H1 (cell line): ENCODE data around the gene PRIMPOL. TPM values are rescaled to one million over a fixed set of nuclear protein-coding genes. Genes with fewer than 3 reads are reported as not detected.

ENCODE experiments used
- CTCF ChIA-PET: fragments of 300-600 bp; sonication (Branson Sonifier 250); formaldehyde crosslinking; loops from one replicate; lab custom pipeline; 2021; ENCODE audit not compliant: partially characterized antibody; lab: Charles Lee
- POLR2A ChIA-PET: fragments of 300-600 bp; sonication (Branson Sonifier 250); formaldehyde crosslinking; loops from one replicate; lab custom pipeline; 2021; ENCODE audit warnings: inconsistent platforms; ENCODE audit not compliant: partially characterized antibody; lab: Charles Lee
- DNase-seq, 2 experiments: peaks; one replicate each; pipeline versions ENCODE4 v3.0.0 to v3.0.0-alpha.2; 2010 to 2022; ENCODE audit warnings: low spot score in 2 of 2, low read depth in 1 of 2, mixed read lengths in 1 of 2
- FAIRE-seq: peaks from 2 replicates; lab custom pipeline; 2011; peaks lifted over from hg19 to GRCh38; lab: Jason Lieb, UNC
- H2AFZ ChIP-seq: 2 replicates; pipeline ENCODE4 v1.8.1; 2012; ENCODE audit warnings: low read length, inconsistent platforms
- H2AK5ac ChIP-seq: 2 replicates; pipeline ENCODE4 v1.6.1; 2013; ENCODE audit warnings: low read depth, low read length
- H2BK120ac ChIP-seq: replicated peaks from 2 replicates; pipeline ENCODE3; 2013; ENCODE audit warnings: low read depth, low read length, inconsistent platforms
- H2BK12ac ChIP-seq: 2 replicates; pipeline ENCODE4 v1.6.1; 2013; ENCODE audit warnings: low read depth, low read length
- H2BK15ac ChIP-seq: 2 replicates; pipeline ENCODE4 v1.6.1; 2013; ENCODE audit warnings: low read length
- H2BK20ac ChIP-seq: 2 replicates; pipeline ENCODE4 v1.6.1; 2013; ENCODE audit warnings: low read length
- H2BK5ac ChIP-seq: 2 replicates; pipeline ENCODE4 v1.6.1; 2013; ENCODE audit warnings: low read depth, low read length
- H3K14ac ChIP-seq: 2 replicates; pipeline ENCODE4 v1.6.1; 2013; ENCODE audit warnings: inconsistent platforms; ENCODE audit not compliant: insufficient read length
- H3K18ac ChIP-seq: 2 replicates; pipeline ENCODE4 v1.6.1; 2013; ENCODE audit warnings: low read length; ENCODE audit errors: extremely low read depth
- H3K23ac ChIP-seq: 2 replicates; pipeline ENCODE4 v1.6.1; 2013; ENCODE audit warnings: inconsistent platforms; ENCODE audit not compliant: insufficient read length
- H3K23me2 ChIP-seq: 2 replicates; pipeline ENCODE4 v1.6.1; 2013; ENCODE audit warnings: low read depth, low read length
- H3K27ac ChIP-seq: 2 replicates; pipeline ENCODE4 v1.6.1; 2011; ENCODE audit warnings: low read depth, low read length, inconsistent platforms
- H3K27me3 ChIP-seq, 4 experiments: replicated peaks in 1 of 4; 1 replicate in 1 of 4; 2 replicates in 3 of 4; pipeline versions ENCODE4 v1.6.1 to v1.8.1; 2011 to 2013; ENCODE audit warnings: low read length in 3 of 4, mild to moderate bottlenecking in 3 of 4, inconsistent platforms in 2 of 4, mixed read lengths in 2 of 4, moderate library complexity in 1 of 4; ENCODE audit not compliant: control insufficient read depth in 3 of 4, insufficient read depth in 3 of 4; ENCODE audit errors: extremely low read depth in 1 of 4
- H3K36me3 ChIP-seq, 4 experiments: 2 replicates each; pipeline versions ENCODE4 v1.6.1 to v1.8.1; 2011 to 2013; ENCODE audit warnings: mild to moderate bottlenecking in 4 of 4, low read length in 3 of 4, moderate library complexity in 2 of 4, control low read depth in 1 of 4, inconsistent platforms in 1 of 4; ENCODE audit not compliant: insufficient read depth in 4 of 4, control insufficient read depth in 2 of 4
- H3K4ac ChIP-seq: replicated peaks from 2 replicates; pipeline ENCODE3; 2013; ENCODE audit warnings: low read length, low read depth, mixed read lengths, inconsistent platforms; ENCODE audit not compliant: insufficient read length
- H3K4me1 ChIP-seq, 4 experiments: replicated peaks in 1 of 4; 1 replicate in 1 of 4; 2 replicates in 3 of 4; pipeline versions ENCODE4 v1.6.1 to v1.8.1; 2011 to 2013; ENCODE audit warnings: low read length in 3 of 4, inconsistent platforms in 2 of 4, mixed read lengths in 1 of 4; ENCODE audit not compliant: insufficient read depth in 4 of 4, control insufficient read depth in 3 of 4
- H3K4me2 ChIP-seq, 2 experiments: 2 replicates each; pipeline versions ENCODE4 v1.6.1 to v1.8.1; 2011 to 2013; ENCODE audit warnings: low read depth in 2 of 2, low read length in 2 of 2, control low read depth in 1 of 2, inconsistent platforms in 1 of 2, mild to moderate bottlenecking in 1 of 2; ENCODE audit not compliant: insufficient read depth in 1 of 2
- H3K4me3 ChIP-seq, 4 experiments: fragments of 200-600, 300-600 bp in 1 of 4; sonication (generic), shearing (Covaris generic), sonication (Bioruptor Twin) in 1 of 4; 2 replicates each; pipeline versions ENCODE4 v1.5.1 to v1.8.1; 2011 to 2016; ENCODE audit warnings: low read length in 4 of 4, low read depth in 3 of 4, control low read depth in 2 of 4, inconsistent platforms in 2 of 4, mild to moderate bottlenecking in 2 of 4, mixed read lengths in 1 of 4, moderate library complexity in 1 of 4; ENCODE audit not compliant: insufficient read depth in 2 of 4; ENCODE audit errors: extremely low read depth in 1 of 4
- H3K56ac ChIP-seq: replicated peaks from 2 replicates; pipeline ENCODE3; 2013; ENCODE audit warnings: low read depth, mild to moderate bottlenecking, mixed read lengths, low read length, inconsistent platforms; ENCODE audit not compliant: insufficient read length
- H3K79me1 ChIP-seq: 2 replicates; pipeline ENCODE4 v1.6.1; 2013; ENCODE audit warnings: low read depth, low read length, control low read depth
- H3K79me2 ChIP-seq, 2 experiments: 2 replicates each; pipeline versions ENCODE4 v1.6.1 to v1.8.1; 2012 to 2013; ENCODE audit warnings: low read length in 2 of 2, mild to moderate bottlenecking in 2 of 2, inconsistent platforms in 1 of 2; ENCODE audit not compliant: insufficient read depth in 2 of 2, control insufficient read depth in 1 of 2
- H3K9ac ChIP-seq, 4 experiments: replicated peaks in 1 of 4; 1 replicate in 1 of 4; 2 replicates in 3 of 4; pipeline versions ENCODE4 v1.6.1 to v1.8.1; 2011 to 2013; ENCODE audit warnings: low read depth in 3 of 4, low read length in 3 of 4, control low read depth in 2 of 4, mild to moderate bottlenecking in 2 of 4, moderate library complexity in 2 of 4, inconsistent platforms in 1 of 4; ENCODE audit errors: extremely low read depth in 1 of 4
- H3K9me3 ChIP-seq, 2 experiments: 2 replicates each; pipeline versions ENCODE4 v1.6.1 to v1.8.1; 2012 to 2013; ENCODE audit warnings: mild to moderate bottlenecking in 2 of 2, moderate library complexity in 2 of 2, control low read depth in 1 of 2, inconsistent platforms in 1 of 2, low read depth in 1 of 2, low read length in 1 of 2, mixed read lengths in 1 of 2; ENCODE audit not compliant: insufficient read depth in 2 of 2
- H4K20me1 ChIP-seq, 2 experiments: replicated peaks in 1 of 2; 2 replicates each; pipeline versions ENCODE3 to v1.8.1; 2011 to 2013; ENCODE audit warnings: inconsistent platforms in 2 of 2, low read length in 2 of 2, mild to moderate bottlenecking in 1 of 2; ENCODE audit not compliant: insufficient read depth in 2 of 2, control insufficient read depth in 1 of 2
- H4K5ac ChIP-seq: 2 replicates; pipeline ENCODE4 v1.6.1; 2013; ENCODE audit warnings: low read length, low read depth, mixed read lengths, inconsistent platforms; ENCODE audit not compliant: insufficient read length
- H4K8ac ChIP-seq: 2 replicates; pipeline ENCODE4 v1.8.0; 2013; ENCODE audit warnings: mild to moderate bottlenecking, moderate library complexity, low read length, inconsistent platforms; ENCODE audit not compliant: insufficient read depth; ENCODE audit errors: extremely low read depth
- H4K91ac ChIP-seq: replicated peaks from 2 replicates; pipeline ENCODE3; 2013; ENCODE audit warnings: low read length, mixed read lengths, inconsistent platforms; ENCODE audit not compliant: insufficient read length
- CTBP2 ChIP-seq: IDR thresholded peaks from 2 replicates; pipeline ENCODE4 v1.7.0; 2011; ENCODE audit warnings: borderline replicate concordance, mild to moderate bottlenecking, moderate library complexity, mixed read lengths, low read length; ENCODE audit not compliant: insufficient read depth, insufficient read length
- EP300 ChIP-seq, 2 experiments: IDR thresholded peaks; 1 replicate in 1 of 2; 2 replicates in 1 of 2; pipeline ENCODE4 v1.6.1; 2011 to 2012; ENCODE audit warnings: low read depth in 2 of 2, low read length in 2 of 2, mild to moderate bottlenecking in 2 of 2, borderline replicate concordance in 1 of 2, inconsistent platforms in 1 of 2, moderate library complexity in 1 of 2
- JUND ChIP-seq: IDR thresholded peaks from 2 replicates; pipeline ENCODE4 v1.6.1; 2011; ENCODE audit warnings: mild to moderate bottlenecking, improper control_type of control experiment, low read length
- MAFK ChIP-seq: IDR thresholded peaks from 2 replicates; pipeline ENCODE4 v1.6.1; 2012; ENCODE audit warnings: low read depth, mild to moderate bottlenecking, improper control_type of control experiment, low read length
- SIN3A ChIP-seq, 2 experiments: IDR thresholded peaks in 1 of 2; conservative IDR thresholded peaks in 1 of 2; 2 replicates each; pipeline ENCODE4 v1.6.1; 2011 to 2012; ENCODE audit warnings: low read length in 2 of 2, improper control_type of control experiment in 1 of 2, low read depth in 1 of 2, mild to moderate bottlenecking in 1 of 2
- SIRT6 ChIP-seq: IDR thresholded peaks from one replicate; pipeline ENCODE4 v1.7.1; 2012; ENCODE audit warnings: low read length, inconsistent platforms
- SP4 ChIP-seq: IDR thresholded peaks from 2 replicates; pipeline ENCODE4 v1.6.1; 2012; ENCODE audit warnings: low read length, inconsistent platforms
- TAF1 ChIP-seq: IDR thresholded peaks from 2 replicates; pipeline ENCODE4 v1.6.1; 2011; ENCODE audit warnings: mild to moderate bottlenecking, low read depth, low read length
- WGBS, 2 experiments: shearing (Covaris generic) in 1 of 2; methylation state at CpG; one replicate each; pipeline versions ENCODE4 v1.1.6 to v1.1.7; 2013 to 2015; ENCODE audit warnings: low lambda C conversion rate in 2 of 2, mixed read lengths in 2 of 2, inconsistent platforms in 1 of 2, low coverage in 1 of 2, missing lambda C conversion rate in 1 of 2; ENCODE audit not compliant: insufficient replicate concordance in 2 of 2, insufficient coverage in 1 of 2, insufficient read length in 1 of 2; ENCODE audit errors: extremely low coverage in 1 of 2, missing lambda C conversion rate in 1 of 2; 5-methylcytosine and 5-hydroxymethylcytosine counted together
- polyA plus RNA-seq, 7 experiments: library from polyadenylated mRNA; depleted of rRNA in 3 of 7; stranded (reverse) in 5 of 7; unstranded in 2 of 7; fragments of >200 nt in 5 of 7; fragments of 200-250 nt in 2 of 7; gene quantifications; 1 replicate in 5 of 7; 2 replicates in 1 of 7; 4 replicates in 1 of 7; pipeline versions ENCODE4 v1.2.1 to v1.2.3, GENCODE V29; 2011 to 2013; ENCODE audit warnings: missing spikeins in 2 of 7, mixed read lengths in 2 of 7
- total RNA-seq: library from RNA; stranded (reverse); fragmentation: NEBNext Ultra II Directional; extraction: Animal tissue kit (Norgen Biotek cat#: 25700); gene quantifications from 2 replicates; pipeline ENCODE4 v1.2.1, GENCODE V29; 2021
- TF ChIP-seq, protein P1 (sequence below), 3 experiments: IDR thresholded peaks; 1 replicate in 2 of 3; 2 replicates in 1 of 3; pipeline versions ENCODE4 v1.5.1 to v1.6.1; 2011; ENCODE audit warnings: low read length in 3 of 3, mild to moderate bottlenecking in 3 of 3, inconsistent platforms in 2 of 3, low read depth in 1 of 3, moderate library complexity in 1 of 3; ENCODE audit not compliant: insufficient read depth in 1 of 3; ENCODE audit errors: control extremely low read depth in 1 of 3

Gene PRIMPOL
- total and polyA plus RNA-seq, 2 of the 8 experiments (the other 6 are each of a cell fraction or from before 2014, with no cell fraction given), result 4.4 to 6.7 TPM

DNA sequence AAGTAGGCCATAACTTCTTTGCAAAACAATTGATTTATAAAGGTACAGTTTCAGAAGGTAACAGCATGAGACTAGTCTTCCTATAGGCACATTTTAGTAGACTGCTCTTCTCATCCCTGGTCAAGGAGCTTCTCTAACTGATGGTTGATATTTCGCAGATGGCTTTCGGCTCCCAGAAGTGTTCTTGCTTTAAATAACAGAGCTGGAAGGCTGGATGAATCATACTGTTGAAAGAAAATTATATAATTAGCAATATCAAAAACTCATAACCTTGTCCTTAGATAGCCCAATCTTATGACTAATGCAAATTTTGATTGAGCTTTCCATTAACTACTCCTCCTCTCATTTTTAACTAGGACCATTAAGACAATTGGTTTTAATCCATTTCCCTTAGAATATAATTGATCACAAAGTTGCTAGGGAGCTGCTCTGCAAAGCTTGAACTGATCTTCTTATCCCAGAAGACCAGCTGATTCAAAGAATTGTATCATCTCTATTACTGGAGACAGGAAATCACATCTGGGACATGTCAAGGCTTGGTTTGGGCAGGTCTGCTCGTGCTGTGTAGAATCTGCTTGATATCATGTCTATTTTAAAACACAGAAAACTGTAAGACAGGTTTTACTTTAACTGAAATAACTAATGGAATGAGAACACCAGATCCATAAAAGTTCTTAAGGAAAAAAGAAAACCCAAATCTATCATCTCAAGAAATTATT lies 45.8 kb downstream of the PRIMPOL start:
- Histone ChIP-seq H2BK20ac (no peak overlapping the region), H3K23me2 (no peaks in the 10 kb centered on the region), H3K9ac (no peak overlapping the region), H3K14ac (no peak overlapping the region), H3K36me3 (peaks cover 0 to 70% (median 27%) of the 10 kb centered on the region in 4 experiments; a peak in 7 of 8 replicates), H3K4ac (no peak overlapping the region), H4K91ac (no peak overlapping the region), H4K20me1 (peaks cover 0 to 2% of the 10 kb centered on the region in 2 experiments), H3K56ac (no peak overlapping the region), H2AFZ (no peak overlapping the region), H3K18ac (no peak overlapping the region), H2BK12ac (no peak overlapping the region), H2AK5ac (no peak overlapping the region), H4K8ac (no peak overlapping the region; the same call in 1 of the 2 replicates), H3K23ac (no peak overlapping the region), H3K4me1 (0 out of 7 replicates have a peak, but pooled peaks cover 0 to 3% (median 0%) of the 10 kb centered on the region in 4 experiments), H3K27me3 (no peaks in the 10 kb centered on the region), H3K9me3 (no peaks in the 10 kb centered on the region), H3K4me2 (no peak overlapping the region), H2BK15ac (no peak overlapping the region), H4K5ac (no peak overlapping the region), H2BK5ac (no peak overlapping the region), H2BK120ac (no peak overlapping the region), H3K27ac (no peak overlapping the region), H3K79me2 (no peaks in the 10 kb centered on the region), H3K4me3 (no peak overlapping the region), H3K79me1 (no peaks in the 10 kb centered on the region)
- ChIA-PET CTCF (interaction anchor here (2.0 kb wide), 1 partner anchor 431 kb away, joined by 6 read pairs; no protein-coding TSS in a partner anchor), POLR2A (interaction anchor here (1.1 kb wide), 1 partner anchor 28 kb away, joined by 3 read pairs; no protein-coding TSS in a partner anchor)
- 91% methylated on average over 3 of the region's 3 CpGs; no CpG with 5 or more reads in 1 of the 2 experiments for WGBS, 2 experiments
- FAIRE-seq (no peak), DNase-seq (no peak)
- TF ChIP-seq CTBP2 (no peak), EP300 (IDR thresholded peaks at IDR 0.05; ENCODE audit: borderline replicate concordance in 1 of 2, low read depth in 2 of 2, low read length in 2 of 2) (no peak), MAFK (no peak), SIRT6 (no peak), SP4 (no peak), TAF1 (no peak), SIN3A (conservative IDR thresholded peaks at IDR 0.05 in 1 of 2, IDR thresholded peaks at IDR 0.05 in 1 of 2; ENCODE audit: low read depth in 1 of 2, low read length in 2 of 2) (no peak), JUND (no peak)
- TF ChIP-seq, protein P1, sequence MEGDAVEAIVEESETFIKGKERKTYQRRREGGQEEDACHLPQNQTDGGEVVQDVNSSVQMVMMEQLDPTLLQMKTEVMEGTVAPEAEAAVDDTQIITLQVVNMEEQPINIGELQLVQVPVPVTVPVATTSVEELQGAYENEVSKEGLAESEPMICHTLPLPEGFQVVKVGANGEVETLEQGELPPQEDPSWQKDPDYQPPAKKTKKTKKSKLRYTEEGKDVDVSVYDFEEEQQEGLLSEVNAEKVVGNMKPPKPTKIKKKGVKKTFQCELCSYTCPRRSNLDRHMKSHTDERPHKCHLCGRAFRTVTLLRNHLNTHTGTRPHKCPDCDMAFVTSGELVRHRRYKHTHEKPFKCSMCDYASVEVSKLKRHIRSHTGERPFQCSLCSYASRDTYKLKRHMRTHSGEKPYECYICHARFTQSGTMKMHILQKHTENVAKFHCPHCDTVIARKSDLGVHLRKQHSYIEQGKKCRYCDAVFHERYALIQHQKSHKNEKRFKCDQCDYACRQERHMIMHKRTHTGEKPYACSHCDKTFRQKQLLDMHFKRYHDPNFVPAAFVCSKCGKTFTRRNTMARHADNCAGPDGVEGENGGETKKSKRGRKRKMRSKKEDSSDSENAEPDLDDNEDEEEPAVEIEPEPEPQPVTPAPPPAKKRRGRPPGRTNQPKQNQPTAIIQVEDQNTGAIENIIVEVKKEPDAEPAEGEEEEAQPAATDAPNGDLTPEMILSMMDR (IDR thresholded peaks at IDR 0.05; ENCODE audit: control extremely low read depth in 1 of 3, insufficient read depth in 1 of 3, low read depth in 1 of 3, low read length in 3 of 3), result no peak
